ENCODE measurements around the gene MALT1.

DNA sequence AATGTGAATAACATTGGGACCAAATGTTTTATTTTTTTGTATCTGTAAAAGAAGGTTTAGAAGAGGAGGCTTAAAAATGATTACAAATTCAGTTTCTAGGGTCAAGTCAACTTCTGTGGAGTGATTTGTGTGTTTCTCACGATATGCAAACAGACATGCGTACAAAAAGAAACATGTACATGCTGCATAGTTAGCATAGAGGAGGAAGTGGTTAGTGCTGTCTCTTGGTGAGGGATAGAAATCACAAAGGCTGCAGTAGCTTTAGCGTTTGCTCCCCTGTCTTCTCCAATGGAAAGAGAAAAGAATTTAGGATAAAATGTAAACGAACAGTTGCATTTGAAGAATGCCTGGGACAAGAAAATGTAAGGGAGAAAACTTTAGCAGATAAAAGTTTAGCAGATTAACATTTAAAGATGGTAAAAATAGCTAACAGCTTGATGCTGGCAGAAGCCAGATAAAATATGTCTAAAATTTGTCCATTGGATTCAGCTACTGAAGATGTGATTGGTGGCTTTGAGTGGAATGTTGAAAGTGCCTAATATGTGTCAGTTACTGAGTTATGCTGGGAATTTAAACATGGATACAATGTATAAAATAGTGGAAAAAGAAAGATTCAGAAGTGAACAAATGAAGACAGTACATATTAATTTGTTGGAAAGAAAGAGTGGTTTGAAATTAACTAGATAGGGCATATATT is 44.9 kb downstream of the MALT1 start:
- TF ChIP-seq, protein P1, sequence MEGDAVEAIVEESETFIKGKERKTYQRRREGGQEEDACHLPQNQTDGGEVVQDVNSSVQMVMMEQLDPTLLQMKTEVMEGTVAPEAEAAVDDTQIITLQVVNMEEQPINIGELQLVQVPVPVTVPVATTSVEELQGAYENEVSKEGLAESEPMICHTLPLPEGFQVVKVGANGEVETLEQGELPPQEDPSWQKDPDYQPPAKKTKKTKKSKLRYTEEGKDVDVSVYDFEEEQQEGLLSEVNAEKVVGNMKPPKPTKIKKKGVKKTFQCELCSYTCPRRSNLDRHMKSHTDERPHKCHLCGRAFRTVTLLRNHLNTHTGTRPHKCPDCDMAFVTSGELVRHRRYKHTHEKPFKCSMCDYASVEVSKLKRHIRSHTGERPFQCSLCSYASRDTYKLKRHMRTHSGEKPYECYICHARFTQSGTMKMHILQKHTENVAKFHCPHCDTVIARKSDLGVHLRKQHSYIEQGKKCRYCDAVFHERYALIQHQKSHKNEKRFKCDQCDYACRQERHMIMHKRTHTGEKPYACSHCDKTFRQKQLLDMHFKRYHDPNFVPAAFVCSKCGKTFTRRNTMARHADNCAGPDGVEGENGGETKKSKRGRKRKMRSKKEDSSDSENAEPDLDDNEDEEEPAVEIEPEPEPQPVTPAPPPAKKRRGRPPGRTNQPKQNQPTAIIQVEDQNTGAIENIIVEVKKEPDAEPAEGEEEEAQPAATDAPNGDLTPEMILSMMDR (IDR thresholded peaks at IDR 0.05), result no peak
- TF ChIP-seq POLR2A (IDR thresholded peaks at IDR 0.05), result no peak

All from lower leg skin (tissue), 3 donors.